Measurements from ENCODE around the gene MTR.
A peak's percentile ranks its signal among the peaks of the same experiment; 100 is the strongest.

Gene MTR

GRCh38 chr1:236785477-236785876 lies 9.6 kb upstream of the MTR start:
- no peak for DNase-seq

GRCh38 chr1:236786453-236786852 lies 8.6 kb upstream of the MTR start:
- DNase-seq: no peak

DNA sequence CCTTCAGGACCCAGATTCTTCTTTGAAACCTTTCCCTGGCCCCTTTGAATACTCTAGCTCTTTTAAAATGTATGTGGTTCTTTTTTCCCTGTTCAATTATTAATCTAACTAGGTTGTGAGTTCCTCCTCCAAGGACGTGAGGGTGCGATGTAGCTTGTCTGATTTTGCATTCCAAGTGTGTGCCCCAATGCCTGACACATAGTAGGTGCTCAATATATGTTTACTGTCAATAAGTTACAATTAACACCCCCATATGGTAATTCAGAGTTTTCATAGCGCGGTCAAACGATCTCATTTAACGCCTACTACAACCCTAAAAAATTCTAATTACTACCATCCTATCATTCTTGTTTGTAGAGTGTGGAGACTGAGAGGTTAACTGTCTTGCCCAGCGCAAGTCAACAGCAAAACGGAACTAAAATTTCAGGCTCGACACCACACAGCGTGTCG lies 482 bp upstream of the MTR start:
- no peak for DNase-seq

DNA sequence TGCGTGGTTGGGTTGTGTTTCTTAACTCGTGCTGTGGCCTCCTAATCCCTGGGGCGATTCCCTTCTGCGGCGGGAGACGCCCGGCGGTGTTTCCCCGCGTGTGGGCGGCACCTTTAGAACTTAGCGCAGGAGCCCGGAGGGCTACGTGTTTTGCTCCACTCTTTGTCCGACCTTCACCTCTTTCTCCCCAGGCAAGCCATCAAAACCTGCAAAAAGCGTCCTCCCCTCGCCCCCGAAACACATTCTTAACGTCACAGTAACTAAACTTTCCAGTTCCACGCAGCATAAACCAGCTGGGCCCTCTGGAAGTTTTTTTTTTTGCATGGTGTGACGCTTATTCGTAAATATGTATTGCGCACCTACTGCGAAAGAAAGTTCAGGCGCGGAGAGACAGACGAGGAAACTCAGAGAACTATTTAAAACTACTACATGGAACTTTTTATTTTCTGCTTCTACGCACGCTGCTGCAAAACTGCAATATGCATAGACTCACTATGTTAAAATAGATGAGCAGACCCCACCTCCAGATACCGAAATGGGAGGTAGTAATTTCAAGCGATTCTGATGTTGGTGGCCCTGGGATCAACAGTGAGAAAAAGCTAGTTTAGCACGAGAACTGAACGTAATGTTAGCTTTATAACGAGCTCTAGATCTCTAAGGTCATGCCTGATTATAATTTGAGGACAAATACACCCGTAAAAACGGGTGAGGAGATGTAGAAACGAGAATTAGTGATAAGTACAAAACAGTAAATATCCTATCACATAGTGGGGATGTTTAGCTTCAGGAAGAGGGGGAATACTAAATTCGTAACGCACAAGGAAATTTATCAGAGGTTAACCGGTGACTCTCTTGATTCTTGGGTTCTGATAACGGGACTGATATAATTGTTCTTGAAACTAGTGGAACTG lies 920 bp downstream of the MTR start:
- peak; percentile 75 for DNase-seq

DNA sequence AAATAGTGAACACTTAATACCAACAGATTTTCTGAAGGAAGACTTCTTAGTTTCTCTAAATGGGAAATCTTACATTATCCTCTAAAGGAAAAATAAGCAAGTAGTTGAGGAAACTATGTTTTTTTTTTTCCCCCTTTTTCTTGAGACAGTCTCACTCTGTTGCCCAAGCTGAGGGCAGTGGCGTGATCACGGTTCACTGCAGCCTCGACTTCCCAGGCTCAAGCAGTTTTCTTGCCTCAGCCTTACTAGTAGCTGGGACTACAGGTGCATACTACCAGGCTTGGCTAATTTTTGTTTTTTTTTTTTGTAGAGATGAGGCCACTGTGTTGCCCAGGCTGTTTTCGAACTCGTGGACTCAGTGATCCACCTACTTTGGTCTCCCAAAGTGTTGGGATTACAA lies 3.9 kb downstream of the MTR start:
- no peak for DNase-seq

DNA sequence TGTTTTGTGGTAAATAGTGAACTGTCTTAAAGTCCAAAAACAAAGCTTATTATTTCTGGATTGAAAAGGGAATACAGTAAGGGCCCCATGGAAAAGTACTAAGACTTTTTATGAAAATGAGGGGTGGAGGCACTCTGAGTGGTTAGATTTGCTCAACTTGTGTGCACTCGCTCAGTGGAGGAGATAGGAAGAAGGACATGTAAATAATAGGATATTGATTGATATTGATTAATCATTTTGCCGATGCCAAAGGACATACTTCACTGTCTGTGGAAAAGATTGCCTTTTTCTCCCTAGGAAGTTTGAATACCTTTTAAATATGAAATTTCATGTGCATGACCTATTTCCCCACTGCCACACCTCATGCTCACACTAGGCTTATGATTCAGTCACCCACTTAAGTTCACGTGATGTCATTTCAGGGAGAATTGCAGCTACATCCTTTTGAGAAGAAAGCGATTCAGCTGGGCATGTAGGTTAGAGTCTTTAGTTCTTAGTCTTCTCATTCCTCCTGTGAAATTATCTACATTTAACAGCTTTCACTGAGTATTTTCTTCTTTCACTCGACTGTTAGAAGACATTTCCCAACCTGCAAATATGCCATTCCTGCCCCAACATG lies 5.0 kb downstream of the MTR start:
- no peak for DNase-seq

- DNase-seq: no peak
These were observed 5.5 kb downstream of the MTR start for GRCh38 chr1:236800623-236801022.

DNA sequence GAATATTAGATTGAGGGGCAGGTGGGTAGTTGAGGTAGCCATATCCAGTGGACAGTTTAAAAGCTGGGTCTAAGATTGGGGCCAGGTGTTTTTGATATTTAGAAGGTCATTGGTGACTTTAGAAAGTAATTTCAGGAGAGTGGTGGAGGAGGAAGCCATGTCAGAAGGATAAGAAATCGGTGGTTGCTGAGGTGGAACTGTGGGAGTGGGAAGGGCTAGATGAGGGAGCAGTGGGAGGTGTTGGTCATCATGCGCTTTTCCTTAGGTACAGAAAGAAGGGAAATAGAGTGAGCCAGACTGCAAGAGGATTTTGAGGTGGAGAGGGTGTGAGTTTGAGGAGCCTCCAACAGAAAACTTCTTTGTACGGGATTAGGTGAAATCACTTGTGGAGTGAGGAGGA lies 7.2 kb downstream of the MTR start:
- no peak for DNase-seq

- no peak for DNase-seq
These were observed 11.5 kb downstream of the MTR start for GRCh38 chr1:236806634-236807033.

GRCh38 chr1:236808005-236808404 lies 12.9 kb downstream of the MTR start:
- no peak for DNase-seq

DNA sequence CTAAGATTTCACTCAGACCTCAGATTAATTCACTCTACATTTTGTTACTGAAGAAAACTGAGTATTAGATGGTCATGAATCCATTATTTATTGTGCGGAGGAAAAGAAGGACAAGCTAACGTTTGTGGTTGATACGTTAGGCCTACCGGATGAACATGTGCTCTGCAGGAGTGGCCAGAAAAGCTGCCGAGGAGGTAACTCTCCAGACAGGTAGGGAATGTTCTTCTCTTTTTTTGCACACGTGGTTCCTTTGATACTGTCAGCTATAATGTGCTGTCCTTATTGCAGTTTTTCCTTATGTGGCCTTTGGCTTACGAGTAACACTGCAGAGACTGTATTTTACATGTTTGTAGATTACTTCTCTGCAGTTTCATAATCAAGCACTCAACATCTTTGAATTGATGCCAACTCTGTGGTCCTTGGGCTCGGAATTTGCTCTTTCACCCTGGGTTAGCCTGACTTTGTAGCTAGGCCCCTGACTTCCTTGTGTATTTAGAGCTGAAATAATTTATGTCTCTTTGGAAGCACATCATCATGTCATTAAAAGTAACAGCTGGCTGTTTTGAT lies 13.6 kb downstream of the MTR start:
- DNase-seq: no peak

DNA sequence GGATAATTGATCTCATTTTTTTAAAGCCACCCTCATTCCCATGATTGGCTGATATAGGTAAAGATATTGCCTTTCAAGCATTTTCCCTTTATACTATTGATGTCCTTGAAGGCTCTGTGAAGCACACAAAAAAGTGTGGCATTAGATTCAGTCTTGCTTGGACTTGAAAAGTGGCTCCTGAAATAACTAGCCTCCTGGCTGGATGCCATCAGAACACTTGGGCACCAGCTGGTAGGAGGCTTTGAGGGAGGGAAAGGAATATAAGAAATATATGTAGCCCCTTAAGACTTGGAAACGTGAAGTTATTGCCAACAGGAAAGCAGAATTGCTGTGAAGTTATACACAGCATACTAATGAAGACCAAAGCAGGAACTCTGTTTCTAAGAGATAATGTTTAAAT lies 14.1 kb downstream of the MTR start:
- no peak for DNase-seq

DNA sequence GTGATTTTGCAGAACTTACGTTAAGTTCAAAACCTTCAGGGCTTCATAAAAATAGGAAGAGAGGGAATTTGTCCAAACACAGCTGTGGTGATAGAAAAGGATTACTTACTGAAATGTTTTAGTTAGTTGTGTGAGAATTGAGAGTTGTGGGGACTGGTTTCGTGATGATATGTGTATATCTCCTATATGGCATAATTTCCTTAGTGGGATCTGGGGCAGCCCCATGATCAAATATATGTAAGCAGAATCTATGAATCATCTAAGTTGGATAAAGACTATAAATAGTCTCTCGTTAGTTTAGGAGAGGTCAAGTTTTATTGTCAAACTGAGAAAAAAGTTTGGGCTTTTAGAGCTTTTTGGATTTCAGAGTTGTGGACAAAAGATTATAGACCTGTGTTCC lies 14.9 kb downstream of the MTR start:
- DNase-seq: no peak

GRCh38 chr1:236812334-236813030 lies 17.4 kb downstream of the MTR start:
- DNase-seq: no peak

DNA sequence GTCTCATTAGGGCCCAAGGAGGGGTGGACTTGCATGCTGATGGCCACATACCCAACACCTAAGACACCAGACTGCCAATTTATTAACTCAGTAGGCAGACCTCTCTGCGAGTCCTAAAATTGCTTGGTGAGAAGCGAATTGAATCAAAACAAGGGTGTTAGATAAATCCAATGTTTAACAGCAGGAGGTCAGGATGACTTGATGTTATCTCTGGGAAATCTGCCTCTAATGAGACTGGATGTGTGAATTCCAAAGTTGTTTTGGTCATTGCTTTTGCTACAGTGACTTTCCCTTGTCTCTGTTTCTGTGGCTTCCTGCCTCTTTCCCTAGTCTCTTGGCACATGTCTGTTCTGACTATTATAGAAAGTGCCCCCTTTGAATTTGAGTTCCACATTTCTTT lies 20.8 kb downstream of the MTR start:
- DNase-seq: no peak

DNA sequence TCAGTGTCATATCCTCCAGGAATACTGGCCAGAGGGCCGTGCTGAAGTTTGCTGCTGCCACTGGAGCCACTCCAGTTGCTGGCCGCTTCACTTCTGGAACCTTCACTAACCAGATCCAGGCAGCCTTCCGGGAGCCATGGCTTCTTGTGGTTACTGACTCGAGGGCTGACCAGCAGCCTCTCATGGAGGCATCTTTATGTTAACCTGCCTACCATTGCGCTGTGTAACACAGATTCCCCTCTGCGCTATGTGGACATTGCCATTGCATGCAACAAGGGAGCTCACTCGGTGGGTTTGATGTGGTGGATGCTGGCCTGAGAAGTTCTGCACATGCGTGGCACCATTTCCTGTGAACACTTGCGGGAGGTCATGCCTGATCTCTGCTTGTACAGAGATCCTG lies 24.8 kb downstream of the MTR start:
- no peak for DNase-seq

- no peak for DNase-seq
These were observed 26.1 kb downstream of the MTR start for GRCh38 chr1:236821091-236821627.

DNA sequence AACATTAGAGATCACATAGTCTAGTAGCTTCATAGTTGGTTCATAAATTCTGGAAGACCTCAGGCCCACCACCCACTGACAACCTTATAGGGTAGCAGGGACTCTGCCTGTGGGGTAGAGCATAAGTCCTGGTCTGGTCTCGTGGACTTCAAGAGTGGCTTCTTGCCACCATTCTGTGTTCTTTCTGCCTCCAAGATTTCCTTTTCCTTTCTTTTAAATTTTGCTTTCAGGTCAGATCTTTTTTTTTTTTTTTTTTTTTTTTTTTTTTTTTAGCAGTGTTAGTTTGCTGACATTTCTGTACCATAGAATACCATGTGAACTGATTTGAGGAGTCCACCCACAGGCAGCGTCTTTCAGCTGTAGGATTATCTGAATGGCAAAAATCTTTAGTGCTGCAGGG lies 28.5 kb downstream of the MTR start:
- no peak for DNase-seq

- no peak for DNase-seq
These were observed 34.0 kb downstream of the MTR start for GRCh38 chr1:236829085-236829484.

GRCh38 chr1:236830116-236830515 lies 35.0 kb downstream of the MTR start:
- DNase-seq: no peak

GRCh38 chr1:236830560-236830959 lies 35.5 kb downstream of the MTR start:
- DNase-seq: no peak

DNA sequence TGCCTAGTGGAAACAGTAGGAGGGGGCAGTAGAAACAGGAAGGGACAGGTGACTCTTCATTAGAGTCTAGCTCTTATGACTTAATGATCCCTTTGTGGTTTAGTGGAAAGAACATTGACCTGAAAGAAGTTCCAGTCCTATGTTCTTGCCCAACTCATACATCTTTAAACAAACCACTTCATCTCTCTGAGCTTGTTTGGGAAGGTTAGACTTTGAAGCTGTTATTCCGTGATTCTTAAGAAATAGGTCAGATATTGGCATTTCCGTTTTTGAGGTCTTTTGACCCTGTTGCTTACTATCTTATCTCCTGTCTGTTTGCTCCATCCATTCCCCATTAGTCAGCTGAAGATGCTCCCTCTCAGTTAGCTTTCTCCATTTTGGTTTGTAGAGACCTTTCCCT lies 38.5 kb downstream of the MTR start:
- DNase-seq: no peak

DNA sequence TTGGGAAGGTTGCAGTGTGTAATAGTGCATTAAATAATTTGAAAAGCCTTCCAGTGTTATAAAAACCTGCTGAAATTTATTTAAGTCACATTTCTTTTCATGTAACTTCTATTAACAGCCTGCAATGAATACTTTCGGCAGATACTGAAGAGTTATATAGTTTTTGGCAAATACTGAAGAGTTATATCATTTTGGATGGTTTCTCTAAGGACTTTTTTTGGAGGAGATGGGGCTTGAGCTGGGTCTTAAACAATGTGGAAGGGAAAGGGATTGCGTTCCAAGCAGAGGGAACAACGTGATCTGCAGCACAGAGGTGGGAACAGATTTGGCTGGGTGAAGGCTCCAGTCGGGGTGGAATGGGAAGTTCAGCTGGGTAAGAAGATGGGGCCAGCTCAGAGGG lies 39.8 kb downstream of the MTR start:
- no peak for DNase-seq

Measured in stimulated activated CD4-positive, alpha-beta T cell treated with anti-CD3 and anti-CD28 coated beads, Interleukin-4, amount 100 ng/mL, for 24 hours (primary cell).